Kidney capillary endothelial cell (primary cell): ENCODE results near the gene COL2A1.
"Not testable (repeated sequence)": the region's sequence is repeated elsewhere in the genome, so short reads cannot be mapped to it uniquely, and the experiment has no call there.

Experiments
- DNase-seq: peaks from one replicate; pipeline ENCODE4 v3.0.0-alpha.2; 2018; ENCODE audit warnings: low spot score

The COL2A1 gene

GRCh38 chr12:47975816-47976215 is 28.5 kb downstream of the COL2A1 start:
- DNase-seq, result no peak

DNA sequence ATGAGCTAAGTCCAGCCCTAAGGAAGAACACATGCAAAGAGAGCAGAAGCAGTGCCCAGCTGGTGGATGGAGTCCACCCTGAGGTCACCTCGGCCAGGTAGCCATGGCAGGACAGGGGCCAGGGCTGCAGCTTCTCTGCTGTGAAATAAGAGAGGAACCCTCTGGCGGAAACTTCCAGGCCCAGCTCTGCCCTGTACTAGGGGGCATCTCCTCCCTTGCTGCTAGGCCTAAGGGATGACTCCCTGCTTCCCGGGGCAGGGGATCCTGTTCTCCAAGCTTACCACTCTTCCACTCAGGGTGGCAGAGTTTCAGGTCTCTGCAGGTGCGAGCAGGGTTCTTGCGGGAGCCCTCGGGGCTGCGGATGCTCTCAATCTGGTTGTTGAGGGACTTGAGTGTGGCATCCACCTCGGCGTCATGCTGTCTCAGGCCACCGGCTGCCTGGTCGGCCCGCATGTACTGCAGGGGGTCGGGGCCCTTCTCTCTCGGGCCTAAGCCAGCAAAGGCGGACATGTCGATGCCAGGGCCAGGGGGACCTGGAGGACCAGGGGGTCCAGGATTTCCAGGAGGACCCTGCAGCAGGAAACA is 29.1 kb downstream of the COL2A1 start:
- DNase-seq, result no peak

DNA sequence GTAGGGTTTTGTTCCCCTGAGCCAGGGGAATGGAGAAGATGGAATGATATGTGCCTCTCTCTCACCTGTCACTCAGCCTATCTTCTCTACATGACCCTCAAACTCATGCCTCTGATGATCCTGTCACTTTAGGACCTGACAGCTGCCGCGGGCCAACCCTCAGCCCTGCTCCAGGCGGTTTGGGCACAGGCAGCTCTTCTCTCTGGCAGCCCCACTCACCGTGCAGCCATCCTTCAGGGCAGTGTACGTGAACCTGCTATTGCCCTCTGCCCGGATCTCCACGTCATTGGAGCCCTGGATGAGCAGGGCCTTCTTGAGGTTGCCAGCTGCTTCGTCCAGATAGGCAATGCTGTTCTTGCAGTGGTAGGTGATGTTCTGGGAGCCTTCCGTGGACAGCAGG is 30.4 kb downstream of the COL2A1 start:
- no peak for DNase-seq

DNA sequence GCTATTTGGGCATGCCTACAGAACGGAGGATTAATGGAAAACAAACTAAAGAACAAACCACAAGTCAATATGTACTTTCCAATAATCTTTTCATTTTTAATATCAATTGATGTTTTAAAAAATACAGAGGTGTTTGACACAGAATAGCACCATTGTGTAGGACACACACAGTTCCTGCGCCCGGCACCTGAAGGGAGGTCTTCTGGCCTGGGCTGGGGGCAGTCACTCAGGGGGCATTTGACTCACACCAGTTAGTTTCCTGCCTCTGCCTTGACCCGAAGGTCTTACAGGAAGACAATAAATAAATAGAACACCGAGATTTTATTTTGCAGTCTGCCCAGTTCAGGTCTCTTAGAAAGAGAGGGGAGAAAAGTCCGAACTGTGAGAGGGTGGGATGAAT is 31.4 kb downstream of the COL2A1 start:
- DNase-seq, result no peak

DNA sequence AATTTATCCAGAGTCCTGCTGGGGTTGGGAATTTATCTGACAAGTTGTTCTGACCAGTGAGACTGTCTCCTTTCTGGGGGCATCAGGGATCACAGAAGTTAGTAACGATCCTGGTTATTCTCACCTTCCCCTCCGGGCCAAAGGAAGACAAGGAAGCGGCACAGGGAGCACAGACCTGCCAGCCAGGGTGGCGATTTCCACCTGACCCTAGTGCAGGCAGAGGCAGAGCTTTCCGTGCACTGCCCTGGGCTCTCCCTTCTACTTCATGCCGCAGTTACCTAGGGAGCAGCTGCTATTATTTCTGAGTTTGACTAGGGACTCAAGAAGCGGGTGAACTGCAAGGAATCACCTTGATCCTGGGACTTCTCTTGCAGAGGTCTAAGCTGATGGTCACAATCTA is 33.4 kb downstream of the COL2A1 start:
- DNase-seq, result no peak

DNA sequence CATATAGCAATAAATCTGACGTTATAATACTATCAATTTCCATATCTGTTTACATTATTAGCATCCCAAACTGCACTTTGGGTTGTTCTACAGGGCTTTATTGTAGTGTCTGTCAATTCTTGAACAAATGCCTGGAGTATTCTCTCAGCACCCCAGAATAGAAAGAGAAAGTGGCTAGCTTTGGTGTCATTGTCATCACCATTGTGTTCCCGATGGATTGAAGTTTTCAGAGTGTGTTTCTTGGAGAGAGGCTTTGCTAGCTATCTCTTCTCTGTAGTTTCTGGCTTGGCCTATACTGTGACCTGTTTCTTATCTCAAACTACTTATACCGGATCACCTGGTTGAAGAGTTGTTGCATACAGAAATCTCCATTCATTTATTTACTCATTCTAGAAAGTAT is 34.4 kb downstream of the COL2A1 start:
- no peak for DNase-seq

GRCh38 chr12:47967461-47968321 is 36.6 kb downstream of the COL2A1 start:
- no peak for DNase-seq

DNA sequence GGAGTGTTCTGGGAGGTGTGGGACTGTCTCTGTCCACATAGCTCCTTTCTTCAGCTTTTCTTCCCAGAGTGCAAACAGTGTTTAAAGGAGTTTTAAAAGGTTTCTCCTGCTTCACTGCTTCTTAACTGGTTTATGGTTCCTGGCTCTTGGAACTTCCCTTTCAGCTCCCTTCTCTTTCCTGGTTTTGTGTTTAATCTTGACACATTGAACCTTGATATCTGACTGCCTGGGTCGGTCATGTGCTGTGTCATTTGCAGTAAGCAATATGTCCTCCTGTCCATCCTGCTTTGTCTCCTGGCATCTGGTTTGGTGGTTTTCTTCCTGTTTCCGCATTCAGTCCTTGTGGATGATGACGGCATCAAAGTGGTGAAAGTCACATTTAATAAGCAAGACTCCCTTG is 38.7 kb downstream of the COL2A1 start:
- DNase-seq, result no peak

DNA sequence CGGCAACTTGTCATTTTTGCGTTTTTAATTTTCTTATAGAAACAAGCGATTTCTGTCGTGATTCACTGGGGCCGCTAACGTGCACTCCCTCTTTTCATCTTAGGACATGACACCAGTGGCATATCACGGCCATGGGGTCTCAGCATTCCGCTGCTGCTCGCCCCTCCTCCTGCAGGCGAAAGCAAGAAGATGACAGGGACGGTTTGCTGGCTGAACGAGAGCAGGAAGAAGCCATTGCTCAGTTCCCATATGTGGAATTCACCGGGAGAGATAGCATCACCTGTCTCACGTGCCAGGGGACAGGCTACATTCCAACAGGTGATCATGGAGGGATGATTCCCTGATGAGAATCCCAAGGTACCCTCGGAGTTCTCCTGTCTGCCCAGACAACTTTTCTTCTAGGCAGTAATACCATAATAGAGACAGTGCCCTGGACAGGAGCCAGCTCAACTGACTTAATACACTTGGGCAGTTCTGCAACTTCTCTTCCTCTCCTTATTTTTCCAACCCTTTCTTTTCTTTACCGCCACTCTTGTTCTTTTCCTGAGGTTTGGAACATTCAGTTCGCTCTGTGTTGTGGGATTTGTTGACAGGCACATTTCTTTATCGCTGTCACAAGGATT is 40.1 kb downstream of the COL2A1 start:
- no peak for DNase-seq

DNA sequence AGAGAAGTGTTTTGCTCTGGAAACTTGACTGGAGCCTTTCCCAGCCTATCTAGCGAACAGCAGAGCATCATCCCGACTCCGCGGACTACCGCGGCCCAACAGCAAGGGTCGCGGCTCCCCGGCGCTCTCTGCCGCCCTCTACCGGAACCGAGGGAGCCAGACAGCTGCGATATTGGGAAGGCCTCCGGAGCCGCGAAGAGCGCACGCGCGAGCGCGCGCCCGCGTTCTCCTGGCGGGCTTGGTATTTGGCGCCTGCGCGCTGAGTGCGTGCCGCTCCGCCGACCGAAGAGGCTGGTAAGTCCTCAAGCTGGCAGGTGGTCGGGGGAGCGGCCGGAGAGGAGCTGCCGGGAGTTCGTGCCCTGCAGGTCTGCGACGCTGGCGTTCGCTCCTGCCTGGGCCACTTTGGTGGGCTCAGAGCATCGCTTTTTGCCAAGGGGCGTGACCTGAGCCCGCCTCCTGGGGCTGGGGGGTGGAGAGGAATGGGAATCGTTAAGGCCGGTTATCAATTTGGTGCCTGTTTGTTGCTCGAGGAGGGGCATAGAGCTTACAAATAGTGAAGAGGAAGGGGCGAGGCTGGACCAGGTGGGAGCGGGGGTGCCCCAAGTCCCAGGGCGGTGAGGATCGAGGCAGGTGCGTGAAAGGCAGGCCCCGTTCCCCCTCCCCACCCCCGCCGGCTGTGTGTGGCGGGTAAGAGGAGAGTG is 40.8 kb downstream of the COL2A1 start, which contains the start of gene TMEM106C:
TSS of gene TMEM106C (plus strand) at position 257 of the 701 bp plus-strand sequence. CDS start 641 bp downstream, outside the sequence.
- peak; percentile 91 for DNase-seq

- no peak for DNase-seq
Measured at GRCh38 chr12:47962198-47962597, 42.1 kb downstream of the COL2A1 start.

- DNase-seq, result not testable (repeated sequence)
Measured at GRCh38 chr12:47957671-47958070, 46.6 kb downstream of the COL2A1 start.

DNA sequence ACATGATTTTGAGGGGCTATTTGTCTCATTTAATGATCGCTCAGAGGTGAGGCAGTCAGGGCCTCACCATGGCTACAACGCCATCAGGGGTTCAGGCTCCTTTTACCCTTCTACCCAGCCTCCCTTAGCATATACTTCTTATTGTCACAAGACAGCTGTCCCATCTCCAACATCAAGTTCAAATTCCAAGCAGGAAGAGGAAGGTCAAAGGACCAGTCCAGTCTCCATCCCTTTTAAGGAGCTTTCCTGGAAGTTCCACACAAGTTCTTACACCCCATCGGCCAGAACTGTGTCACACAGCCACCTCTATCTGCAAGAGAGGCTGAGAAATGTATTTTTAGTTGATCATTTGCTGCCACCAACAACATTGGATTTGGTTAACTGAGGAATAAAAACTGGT is 49.2 kb downstream of the COL2A1 start:
- DNase-seq, result no peak

GRCh38 chr12:47954467-47955045 is 49.7 kb downstream of the COL2A1 start:
- no peak for DNase-seq

- no peak for DNase-seq
Measured at GRCh38 chr12:47954058-47954457, 50.2 kb downstream of the COL2A1 start.

DNA sequence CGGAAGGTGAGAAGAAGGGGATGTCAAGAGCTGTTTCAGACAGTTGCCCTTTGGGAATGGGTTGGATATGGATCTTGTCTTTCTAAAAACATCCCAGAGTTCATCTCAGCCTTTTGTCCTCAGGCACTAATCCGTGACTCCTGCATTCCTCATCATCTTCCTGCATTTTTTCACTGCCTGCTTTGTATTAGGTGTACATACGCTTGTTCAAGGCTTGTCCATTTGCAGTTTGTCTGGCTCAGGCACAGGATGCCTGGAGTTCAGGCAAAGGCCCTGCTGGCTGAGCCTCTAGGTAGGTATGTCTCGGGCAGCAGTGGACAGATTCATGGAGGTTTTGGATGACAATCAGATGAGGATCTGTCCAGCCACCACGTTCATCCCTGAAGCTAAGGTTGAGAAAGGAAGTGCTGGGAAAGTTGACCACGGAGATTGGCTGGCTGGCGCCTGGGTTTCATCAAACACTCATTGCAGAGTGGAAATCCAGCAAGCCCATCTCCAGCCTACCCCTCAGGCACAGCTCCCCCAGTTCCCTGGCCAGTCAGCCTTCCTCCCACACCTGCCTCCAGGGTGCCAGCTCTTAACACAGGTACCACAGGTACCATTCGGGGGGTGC is 53.3 kb downstream of the COL2A1 start:
- no peak for DNase-seq

- DNase-seq, result peak; percentile 58
Measured at GRCh38 chr12:47949441-47950341, 54.6 kb downstream of the COL2A1 start.

GRCh38 chr12:47947341-47947740 is 56.9 kb downstream of the COL2A1 start:
- DNase-seq, result no peak

GRCh38 chr12:47946413-47947323 is 57.6 kb downstream of the COL2A1 start:
- DNase-seq, result no peak

GRCh38 chr12:47945341-47945728 is 58.9 kb downstream of the COL2A1 start:
- no peak for DNase-seq
